H1 (cell line): Measurements from ENCODE around the gene GUCY2C. TPM values are rescaled to one million over a fixed set of nuclear protein-coding genes. Genes with fewer than 3 reads are reported as not detected.

Source experiments
- RNF2 ChIP-seq: fragments of 200-900, 300-1000 bp; sonication (generic); IDR thresholded peaks from 2 replicates; pipeline ENCODE4 v1.7.1; 2016; ENCODE audit warnings: borderline replicate concordance, low read depth, mild to moderate bottlenecking, antibody characterized with exemption, low read length; ENCODE audit not compliant: poor library complexity, severe bottlenecking; ENCODE audit errors: missing control alignments
- SP4 ChIP-seq: IDR thresholded peaks from 2 replicates; pipeline ENCODE4 v1.6.1; 2012; ENCODE audit warnings: low read length, inconsistent platforms
- polyA plus RNA-seq, 7 experiments: library from polyadenylated mRNA; depleted of rRNA in 3 of 7; stranded (reverse) in 5 of 7; unstranded in 2 of 7; fragments of >200 nt in 5 of 7; fragments of 200-250 nt in 2 of 7; gene quantifications; 1 replicate in 5 of 7; 2 replicates in 1 of 7; 4 replicates in 1 of 7; pipeline versions ENCODE4 v1.2.1 to v1.2.3, GENCODE V29; 2011 to 2013; ENCODE audit warnings: missing spikeins in 2 of 7, mixed read lengths in 2 of 7
- total RNA-seq: library from RNA; stranded (reverse); fragmentation: NEBNext Ultra II Directional; extraction: Animal tissue kit (Norgen Biotek cat#: 25700); gene quantifications from 2 replicates; pipeline ENCODE4 v1.2.1, GENCODE V29; 2021

The GUCY2C gene
- total and polyA plus RNA-seq, 2 of the 8 experiments (the other 6 are each of a cell fraction or from before 2014, with no cell fraction given), result 1.9 to 3.2 TPM

DNA sequence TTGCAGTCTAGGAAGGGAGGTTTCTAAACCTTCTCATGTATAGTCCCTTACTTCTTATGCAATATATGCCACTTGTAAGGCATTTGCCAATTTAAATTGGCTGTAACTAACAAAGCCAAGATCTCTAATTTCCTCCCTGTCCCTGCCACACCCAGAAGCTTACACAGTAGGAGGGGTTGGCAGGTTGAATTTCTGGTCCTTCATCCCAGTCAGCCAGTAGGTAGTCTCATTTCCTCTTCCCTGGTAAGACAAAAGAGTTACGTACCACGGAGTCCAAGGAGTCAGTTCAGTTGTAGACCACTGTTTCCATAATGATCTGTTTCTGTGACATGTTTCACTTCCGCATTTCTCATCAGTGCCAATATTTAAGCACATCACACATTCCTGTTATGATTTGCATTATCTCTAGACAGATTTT is 81.7 kb downstream of the GUCY2C start (continued):
- no peak for TF ChIP-seq RNF2
- TF ChIP-seq SP4, result no peak
